ENCODE data around the gene NDFIP2. TPM values are rescaled to one million over a fixed set of nuclear protein-coding genes. Genes with fewer than 3 reads are reported as not detected.

The NDFIP2 gene
- total RNA-seq, 1 donor from 2014 or later = 46.8 TPM

- TF ChIP-seq CTCF (IDR thresholded peaks at IDR 0.05; ENCODE audit: insufficient read depth, low read length, poor library complexity, severe bottlenecking) = no peak
- H3K27me3 ChIP-seq (ENCODE audit: control insufficient read depth, insufficient read depth, low read length) = no peaks in the 10 kb centered on the region
- no peak for DNase-seq (ENCODE audit: low read depth)
- H3K4me3 ChIP-seq (ENCODE audit: low read depth, low read length) = no peak overlapping the region
- no peaks in the 10 kb centered on the region for H3K36me3 ChIP-seq (ENCODE audit: control insufficient read depth, insufficient read depth, low read length)
Measured at GRCh38 chr13:79582896-79583295, 101.9 kb downstream of the NDFIP2 start.

- no peak for TF ChIP-seq CTCF (IDR thresholded peaks at IDR 0.05; ENCODE audit: insufficient read depth, low read length, poor library complexity, severe bottlenecking)
- H3K4me3 ChIP-seq (ENCODE audit: low read depth, low read length) = no peak overlapping the region
- H3K27me3 ChIP-seq (ENCODE audit: control insufficient read depth, insufficient read depth, low read length) = no peaks in the 10 kb centered on the region
- H3K36me3 ChIP-seq (ENCODE audit: control insufficient read depth, insufficient read depth, low read length) = no peaks in the 10 kb centered on the region
- no peak for DNase-seq (ENCODE audit: low read depth)
Measured at GRCh38 chr13:79585033-79585432, 104.1 kb downstream of the NDFIP2 start.

GRCh38 chr13:79589603-79590393, 108.8 kb downstream of the NDFIP2 start:
- no peaks in the 10 kb centered on the region for H3K27me3 ChIP-seq (ENCODE audit: control insufficient read depth, insufficient read depth, low read length)
- no peaks in the 10 kb centered on the region for H3K36me3 ChIP-seq (ENCODE audit: control insufficient read depth, insufficient read depth, low read length)
- H3K4me3 ChIP-seq (ENCODE audit: low read depth, low read length) = no peak overlapping the region
- TF ChIP-seq CTCF (IDR thresholded peaks at IDR 0.05; ENCODE audit: insufficient read depth, low read length, poor library complexity, severe bottlenecking) = no peak
- no peak for DNase-seq (ENCODE audit: low read depth)

- Histone ChIP-seq H3K36me3 (ENCODE audit: control insufficient read depth, insufficient read depth, low read length) (no peaks in the 10 kb centered on the region), H3K4me3 (ENCODE audit: low read depth, low read length) (no peak overlapping the region), H3K27me3 (ENCODE audit: control insufficient read depth, insufficient read depth, low read length) (no peaks in the 10 kb centered on the region)
- no peak for DNase-seq (ENCODE audit: low read depth)
- no peak for TF ChIP-seq CTCF (IDR thresholded peaks at IDR 0.05; ENCODE audit: insufficient read depth, low read length, poor library complexity, severe bottlenecking)
Measured at GRCh38 chr13:79590394-79590676, 109.4 kb downstream of the NDFIP2 start.

GRCh38 chr13:79591493-79591892, 110.5 kb downstream of the NDFIP2 start:
- DNase-seq (ENCODE audit: low read depth) = no peak
- no peak for TF ChIP-seq CTCF (IDR thresholded peaks at IDR 0.05; ENCODE audit: insufficient read depth, low read length, poor library complexity, severe bottlenecking)
- Histone ChIP-seq H3K27me3 (ENCODE audit: control insufficient read depth, insufficient read depth, low read length) (no peaks in the 10 kb centered on the region), H3K36me3 (ENCODE audit: control insufficient read depth, insufficient read depth, low read length) (no peaks in the 10 kb centered on the region), H3K4me3 (ENCODE audit: low read depth, low read length) (no peak overlapping the region)

GRCh38 chr13:79593121-79593520, 112.2 kb downstream of the NDFIP2 start:
- no peak for TF ChIP-seq CTCF (IDR thresholded peaks at IDR 0.05; ENCODE audit: insufficient read depth, low read length, poor library complexity, severe bottlenecking)
- DNase-seq (ENCODE audit: low read depth) = no peak
- Histone ChIP-seq H3K4me3 (ENCODE audit: low read depth, low read length) (no peak overlapping the region), H3K36me3 (ENCODE audit: control insufficient read depth, insufficient read depth, low read length) (no peaks in the 10 kb centered on the region), H3K27me3 (ENCODE audit: control insufficient read depth, insufficient read depth, low read length) (no peaks in the 10 kb centered on the region)

Measured in kidney epithelial cell (primary cell).